HG02571 (cell line): ENCODE results near the gene OSBPL3.
A peak's percentile ranks its signal among the peaks of the same experiment; 100 is the strongest.

Experiments used
- ATAC-seq: cut with Tn5 transposase; IDR thresholded peaks from one replicate; pipeline ENCODE4 v1.9.1; 2021; ENCODE audit warnings: mild to moderate bottlenecking, moderate library complexity; ENCODE audit not compliant: unreplicated experiment

The OSBPL3 gene

GRCh38 chr7:24959735-24960485 is 20.1 kb downstream of the OSBPL3 start:
- ATAC-seq: no peak

- no peak for ATAC-seq
Observed at GRCh38 chr7:24958399-24958798, 21.6 kb downstream of the OSBPL3 start.

DNA sequence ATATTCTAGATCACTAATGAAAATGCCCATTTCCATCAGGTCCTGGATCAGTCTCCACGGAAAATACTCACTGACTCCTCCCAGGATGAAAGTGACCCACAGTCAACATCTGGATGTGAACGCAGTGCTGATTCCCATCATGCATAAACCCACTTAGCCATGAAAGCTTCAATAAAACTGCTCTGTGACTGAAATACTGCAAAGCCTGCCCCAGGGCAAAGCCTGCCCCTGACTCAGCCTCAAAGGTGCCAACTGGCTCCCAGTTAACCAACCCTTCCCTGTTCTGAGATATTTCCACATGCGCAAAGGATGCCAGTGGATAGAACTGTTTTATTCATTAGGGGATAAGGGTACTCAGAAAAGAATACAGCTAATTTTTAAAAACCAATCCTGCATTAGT is 24.0 kb downstream of the OSBPL3 start:
- no peak for ATAC-seq

- ATAC-seq: no peak
Observed at GRCh38 chr7:24955313-24955712, 24.7 kb downstream of the OSBPL3 start.

DNA sequence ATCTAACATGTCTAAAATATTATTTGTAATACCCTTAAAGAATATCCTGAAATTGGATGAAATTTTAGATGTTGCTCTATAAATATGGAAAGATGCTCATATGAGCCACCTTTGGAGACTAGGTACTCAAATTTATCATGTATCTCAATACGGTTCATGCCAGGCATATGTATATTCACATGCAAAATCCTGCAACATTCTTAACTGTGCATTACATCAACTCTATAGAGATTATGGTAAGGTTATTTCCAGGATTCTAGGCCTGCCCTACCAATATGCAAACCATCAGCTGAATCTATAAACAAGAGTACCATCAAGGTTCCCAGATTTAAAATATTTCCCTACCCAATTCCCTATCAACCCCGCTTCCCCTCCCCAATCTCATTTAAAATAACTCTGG is 27.5 kb downstream of the OSBPL3 start:
- ATAC-seq: no peak

DNA sequence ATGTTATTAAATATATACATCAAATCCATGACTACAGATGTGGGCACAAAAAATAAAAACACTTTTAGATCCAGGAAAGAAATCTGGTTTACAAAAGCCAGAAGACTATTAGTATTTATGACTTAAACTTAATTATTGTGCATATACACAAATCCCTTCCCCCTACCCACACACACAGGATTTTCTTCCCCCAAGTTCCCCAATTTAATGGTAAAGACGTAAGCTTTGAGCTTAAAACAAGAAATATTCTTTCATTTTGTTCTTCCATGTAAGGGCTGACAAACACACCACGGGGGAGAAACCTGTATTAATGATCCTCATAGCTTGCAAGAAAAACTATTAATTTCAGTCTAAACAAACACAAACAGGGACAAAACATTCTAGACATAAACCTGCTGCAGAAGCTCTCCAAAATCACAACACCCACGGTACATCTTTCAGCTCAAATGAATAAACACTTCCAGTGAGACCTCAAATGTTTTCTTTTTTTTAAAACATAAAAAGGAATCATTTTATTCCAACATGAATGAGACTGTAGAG is 28.5 kb downstream of the OSBPL3 start:
- no peak for ATAC-seq

GRCh38 chr7:24949884-24950283 is 30.1 kb downstream of the OSBPL3 start:
- no peak for ATAC-seq

DNA sequence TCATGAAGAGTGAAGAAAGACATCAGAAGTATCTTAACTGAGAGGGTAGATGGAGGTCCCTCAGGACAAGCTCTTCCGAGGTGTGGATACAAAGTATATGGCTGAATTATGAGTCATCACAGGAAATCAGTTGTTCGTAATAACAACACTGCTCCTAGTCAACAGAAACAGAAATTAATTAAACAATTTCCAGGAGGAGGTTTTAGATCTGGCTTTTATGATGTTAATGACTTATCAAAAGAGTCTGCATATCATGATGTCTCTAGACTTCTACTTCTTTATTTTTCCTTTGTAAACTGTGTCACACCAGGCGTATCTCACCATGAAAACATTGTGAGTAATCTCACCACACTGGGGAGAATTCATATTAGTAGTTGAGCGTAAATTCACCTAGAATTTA is 31.2 kb downstream of the OSBPL3 start:
- ATAC-seq: no peak

DNA sequence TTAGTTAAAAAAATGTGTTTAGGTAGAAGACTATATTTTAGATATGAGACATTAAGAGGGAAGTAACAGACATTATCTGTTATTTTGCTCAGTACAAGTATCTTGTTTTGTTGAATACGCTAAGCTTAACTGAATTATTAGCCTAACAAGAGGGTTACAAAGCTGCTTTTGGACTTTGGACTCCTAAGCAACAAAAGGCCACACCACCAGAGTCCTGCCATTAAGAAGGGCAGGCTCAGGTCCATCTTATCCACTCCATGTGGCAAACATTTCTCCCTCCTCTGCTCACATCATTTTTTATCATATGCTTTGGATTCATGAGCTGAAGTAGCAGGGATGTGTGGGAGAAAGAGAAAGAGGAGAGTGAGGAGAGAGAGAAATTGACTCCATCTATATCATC is 33.5 kb downstream of the OSBPL3 start:
- ATAC-seq: no peak

DNA sequence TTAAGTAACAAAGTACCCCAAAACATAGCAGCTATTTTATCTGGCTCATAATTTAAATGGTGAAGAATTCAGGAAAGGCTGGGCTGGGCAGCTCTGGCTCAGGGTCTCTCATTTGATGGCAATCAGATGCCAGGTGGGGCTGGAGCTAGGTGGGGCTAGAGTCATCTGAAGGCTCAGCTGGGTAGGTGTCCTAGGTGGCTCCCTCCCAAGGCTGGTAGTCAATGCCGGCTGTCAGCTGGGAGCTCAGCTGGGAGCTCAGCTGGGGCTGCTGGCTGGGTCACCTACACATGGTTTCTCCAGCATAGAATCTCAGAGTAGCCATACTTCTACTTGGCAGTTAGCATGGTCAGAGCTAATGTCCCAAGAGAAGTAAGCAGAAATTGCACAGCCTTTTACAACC is 34.1 kb downstream of the OSBPL3 start:
- ATAC-seq: no peak

DNA sequence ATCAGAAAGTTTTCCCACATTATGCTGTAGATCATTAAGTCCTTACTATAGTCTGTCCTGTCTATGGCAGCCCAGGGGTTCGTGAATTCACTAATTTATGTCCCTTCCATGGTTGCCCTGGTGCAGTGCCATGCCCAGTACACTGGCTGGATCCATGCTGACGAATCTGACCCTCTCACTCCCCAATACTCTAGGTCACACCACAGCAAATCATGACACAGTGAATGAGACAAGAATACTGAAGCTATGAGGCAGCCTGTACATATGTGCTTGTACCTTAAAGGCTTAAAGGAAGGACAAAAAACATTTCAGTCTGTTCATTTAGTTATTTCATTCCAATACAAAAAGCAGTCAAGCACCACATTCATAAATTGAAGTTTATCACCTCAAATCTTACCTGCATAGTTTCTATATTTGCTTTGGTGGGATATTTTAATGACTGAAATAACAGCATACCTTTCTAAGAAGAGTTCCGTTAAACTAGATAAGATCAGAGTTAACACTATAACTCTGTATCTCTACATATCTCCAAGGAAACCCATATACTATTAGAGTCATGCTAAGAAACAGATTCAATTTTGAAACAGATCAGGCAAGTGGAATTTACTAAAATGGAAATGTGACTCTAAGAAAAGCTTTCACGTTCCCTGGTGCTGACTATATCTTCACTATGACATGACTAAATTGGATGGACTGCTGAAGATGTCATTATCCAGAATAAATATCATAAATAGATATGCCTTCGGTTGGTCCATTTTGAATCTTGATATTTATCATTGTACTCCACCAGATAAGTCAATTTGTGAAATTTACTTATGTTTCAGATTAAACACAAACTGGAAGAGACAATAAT is 36.7 kb downstream of the OSBPL3 start:
- no peak for ATAC-seq

- ATAC-seq: no peak
Observed at GRCh38 chr7:24942226-24942625, 37.8 kb downstream of the OSBPL3 start.

DNA sequence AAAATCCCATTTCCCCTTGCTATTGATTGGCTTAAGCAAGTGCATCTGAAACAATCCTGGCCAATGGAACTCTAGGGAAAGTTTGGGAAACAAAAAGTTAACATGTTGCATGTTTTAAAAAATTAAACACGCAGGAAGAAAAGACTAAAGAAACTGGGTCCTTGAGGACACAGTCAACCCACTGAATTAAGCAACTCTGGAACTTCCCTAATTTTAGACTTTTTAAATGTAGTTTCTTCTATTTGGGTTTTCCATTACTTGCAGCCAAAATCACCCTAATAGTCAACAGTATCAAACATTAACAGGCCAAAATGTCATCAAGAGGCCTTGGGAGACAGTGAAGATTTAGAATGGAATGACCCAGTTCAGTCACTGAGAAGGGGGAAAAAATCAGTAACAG is 40.6 kb downstream of the OSBPL3 start:
- no peak for ATAC-seq

GRCh38 chr7:24936121-24936824 is 43.7 kb downstream of the OSBPL3 start:
- peak; percentile 66 for ATAC-seq

GRCh38 chr7:24933298-24933697 is 46.7 kb downstream of the OSBPL3 start:
- no peak for ATAC-seq

GRCh38 chr7:24932815-24933214 is 47.2 kb downstream of the OSBPL3 start:
- no peak for ATAC-seq

GRCh38 chr7:24932389-24932788 is 47.6 kb downstream of the OSBPL3 start:
- ATAC-seq: no peak

DNA sequence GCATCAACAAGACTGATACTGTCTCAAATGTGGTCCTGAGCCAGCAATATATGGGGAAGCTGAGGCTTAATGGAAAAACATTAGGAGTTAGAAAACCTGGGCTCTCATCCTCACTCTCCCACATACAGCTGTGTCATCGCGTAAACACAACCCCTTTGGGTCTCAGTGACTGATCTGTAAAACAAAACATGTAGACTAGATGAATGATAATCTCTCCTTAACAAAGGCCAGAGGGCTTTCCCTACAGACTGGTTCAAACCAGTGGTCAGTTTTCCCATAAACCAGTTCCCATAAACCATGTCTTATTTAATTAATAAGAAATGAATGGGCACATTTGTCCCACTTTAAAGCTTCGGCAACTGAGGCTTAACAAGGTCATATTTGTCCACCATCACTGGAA is 48.1 kb downstream of the OSBPL3 start:
- no peak for ATAC-seq

DNA sequence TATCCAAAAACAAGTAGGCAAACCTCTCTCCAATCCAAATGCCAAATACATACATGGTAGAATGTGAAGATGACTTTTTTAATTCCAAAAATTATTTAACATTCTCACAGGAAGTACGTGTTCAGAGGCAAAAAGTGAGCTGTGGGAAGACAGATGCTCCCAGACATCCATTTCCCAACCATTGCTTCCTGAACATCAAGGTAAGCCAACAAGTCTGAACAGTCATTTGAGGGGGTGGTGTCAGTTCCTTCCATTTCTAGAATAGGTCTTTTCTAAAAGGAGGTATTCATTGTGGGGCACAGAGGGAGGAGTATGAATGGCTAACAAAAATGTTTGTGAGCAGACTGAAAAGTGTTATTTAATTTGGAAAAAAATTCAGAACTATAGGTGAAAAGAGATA is 49.1 kb downstream of the OSBPL3 start:
- ATAC-seq: no peak

DNA sequence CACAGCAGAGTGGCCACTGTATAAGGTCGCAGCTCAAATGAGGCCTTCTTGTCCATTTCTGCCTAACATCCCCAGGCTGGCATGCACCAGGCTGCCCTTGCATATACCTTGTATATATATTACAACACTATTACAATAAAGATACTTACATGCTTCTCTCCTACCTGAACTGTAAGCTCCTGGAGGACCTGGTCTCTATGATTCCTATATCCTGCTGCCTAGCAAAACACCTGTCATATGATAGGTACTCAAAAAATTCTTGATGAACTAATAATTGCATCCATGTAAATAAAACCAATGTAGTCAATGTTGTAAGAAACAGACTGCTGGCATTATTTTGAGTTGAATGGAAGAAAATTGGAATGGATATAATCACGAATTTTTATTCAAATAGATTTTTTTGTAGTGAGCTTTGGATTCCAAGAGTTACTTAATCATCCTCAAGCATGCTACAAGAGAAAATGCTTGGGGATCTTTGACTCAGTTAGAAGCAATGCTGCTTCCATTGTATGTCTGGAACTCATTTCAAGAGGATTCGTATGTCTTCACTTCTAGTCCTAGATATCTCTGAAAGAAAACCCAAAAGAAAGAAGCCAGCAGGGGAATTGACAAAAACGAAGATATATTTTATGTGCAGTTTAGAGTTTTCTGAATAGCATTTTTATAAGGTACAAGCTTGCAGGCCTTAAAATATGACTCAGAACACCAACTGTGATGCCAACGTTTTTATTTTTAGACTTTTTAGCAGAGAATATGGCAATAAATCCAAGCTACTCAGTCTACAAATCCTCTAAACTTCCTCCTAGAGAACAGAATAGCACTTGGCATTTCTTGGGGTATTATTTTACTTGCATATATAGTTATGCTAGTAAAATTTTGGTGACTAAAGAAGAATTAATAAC is 53.1 kb downstream of the OSBPL3 start:
- no peak for ATAC-seq
